Daoy (cell line): ENCODE results near the gene WNT3. TPM values are rescaled to one million over a fixed set of nuclear protein-coding genes. Genes with fewer than 3 reads are reported as not detected.
"Not testable (repeated sequence)": the region's sequence is repeated elsewhere in the genome, so short reads cannot be mapped to it uniquely, and the experiment has no call there.

Experiments used
- DNase-seq: peaks from one replicate; pipeline ENCODE4 v3.0.0-alpha.2; 2015; ENCODE audit warnings: low read depth
- total RNA-seq: library from RNA; depleted of rRNA; stranded (reverse); fragments of >200 nt; shearing (Covaris generic); gene quantifications from 2 replicates; pipeline ENCODE4 v1.2.3, GENCODE V29; 2014

Gene WNT3
- total RNA-seq, 1 experiment from 2014 or later: 3.4 TPM

DNA sequence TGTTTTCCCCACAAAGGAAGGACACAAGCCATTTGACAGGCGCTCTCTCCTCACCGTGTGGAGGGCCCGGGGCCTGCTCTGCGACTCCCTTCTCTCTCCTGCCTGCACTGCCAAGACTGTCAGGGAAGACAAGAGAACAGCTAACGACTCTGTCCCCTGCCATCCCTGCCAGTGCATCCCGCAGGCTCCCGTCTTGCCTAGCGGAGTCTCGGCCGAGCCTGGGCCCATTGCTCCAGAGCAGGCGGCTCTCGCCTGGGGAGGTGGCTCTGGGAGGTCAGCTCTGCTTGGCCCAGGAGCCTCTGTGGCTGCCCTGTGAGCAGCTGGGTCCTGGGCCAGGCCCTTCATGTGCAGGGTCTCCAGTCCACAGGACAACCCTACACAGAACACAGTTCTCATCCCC is 53.0 kb downstream of the WNT3 start:
- DNase-seq: no peak

DNA sequence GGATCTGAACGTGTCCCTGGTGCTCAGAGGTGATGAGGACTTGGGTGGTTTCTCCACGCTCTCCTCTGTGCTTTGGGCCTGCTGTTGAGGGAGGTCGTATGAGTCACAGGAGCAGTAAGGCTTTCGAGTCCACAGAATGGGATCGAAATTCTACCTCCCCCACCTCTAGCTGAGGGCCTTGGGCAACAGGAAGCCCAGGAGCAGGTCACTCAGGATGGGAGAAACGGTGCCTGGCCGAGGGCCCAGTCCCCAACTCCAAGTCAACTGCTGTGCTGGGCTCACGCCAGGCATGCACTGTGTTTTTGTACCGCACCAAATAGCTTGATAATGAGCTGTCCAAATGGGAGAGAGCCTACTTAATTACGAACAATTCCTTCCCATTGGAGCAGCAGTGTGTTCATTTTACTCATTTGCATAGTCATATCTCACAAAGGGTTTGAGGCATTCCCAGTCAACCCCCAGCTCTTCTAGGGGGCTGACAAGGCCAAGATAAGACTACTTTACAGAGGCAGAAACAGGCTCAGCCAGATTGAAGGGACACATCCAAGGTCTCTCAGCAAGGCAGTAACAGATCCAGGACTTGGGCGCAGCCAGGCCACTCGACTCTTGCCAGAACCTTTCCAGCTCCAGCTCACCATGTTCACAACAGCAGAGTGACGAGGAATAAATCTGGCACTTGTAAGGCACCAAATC is 53.6 kb downstream of the WNT3 start:
- peak; percentile 93 for DNase-seq

DNA sequence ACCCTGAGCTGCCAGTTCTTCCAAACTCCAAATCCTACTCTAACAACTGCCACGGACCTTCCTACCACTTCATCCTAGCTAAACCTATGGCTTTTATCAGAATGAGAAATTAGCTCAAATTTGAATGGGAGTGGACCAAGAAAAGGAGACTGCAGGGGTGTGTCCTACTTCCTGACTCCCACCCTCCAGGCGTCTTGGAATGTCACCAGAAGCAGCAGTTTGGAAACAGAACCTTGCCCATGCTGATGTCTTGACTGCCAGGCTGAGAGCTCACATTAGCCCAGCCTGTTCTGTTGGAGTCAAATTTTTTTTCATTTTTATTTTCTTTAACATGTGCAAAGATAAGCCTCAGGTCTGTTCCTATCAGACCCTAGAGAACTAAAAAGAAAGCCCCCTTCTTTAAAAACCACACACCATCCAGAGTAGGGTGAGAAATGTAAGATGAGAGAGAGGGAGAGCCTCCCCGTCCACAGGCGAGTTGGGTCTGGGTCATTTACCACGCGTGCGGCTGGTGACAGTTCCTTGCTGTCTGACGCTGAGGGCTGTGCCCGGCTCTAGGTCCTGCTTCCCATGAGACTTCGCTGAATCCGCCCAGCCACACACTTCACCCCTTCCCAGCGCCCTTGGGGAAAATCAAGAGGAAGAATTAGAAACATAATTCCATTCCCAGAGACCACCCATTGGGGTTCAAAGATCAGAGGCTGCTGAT is 54.3 kb downstream of the WNT3 start:
- DNase-seq: no peak

DNA sequence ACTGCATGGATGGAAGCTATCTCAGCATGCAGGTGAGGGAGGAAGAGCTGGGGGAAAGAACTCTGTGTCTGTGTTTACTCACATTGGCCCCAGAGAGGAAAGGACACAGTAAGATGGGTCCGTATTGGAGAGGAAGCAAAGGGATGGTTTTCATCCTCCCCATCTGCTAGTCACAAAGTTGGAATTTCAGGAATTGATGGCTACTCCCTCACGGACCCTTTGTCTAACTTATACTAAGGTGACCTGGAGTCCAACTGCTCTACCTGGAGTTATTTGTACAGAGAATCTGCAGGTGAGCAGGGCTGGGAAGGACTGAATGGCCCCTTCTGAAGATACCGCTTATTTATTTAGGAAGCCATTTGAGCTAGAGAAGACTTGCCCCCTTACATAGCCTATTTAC is 55.1 kb downstream of the WNT3 start:
- no peak for DNase-seq

DNA sequence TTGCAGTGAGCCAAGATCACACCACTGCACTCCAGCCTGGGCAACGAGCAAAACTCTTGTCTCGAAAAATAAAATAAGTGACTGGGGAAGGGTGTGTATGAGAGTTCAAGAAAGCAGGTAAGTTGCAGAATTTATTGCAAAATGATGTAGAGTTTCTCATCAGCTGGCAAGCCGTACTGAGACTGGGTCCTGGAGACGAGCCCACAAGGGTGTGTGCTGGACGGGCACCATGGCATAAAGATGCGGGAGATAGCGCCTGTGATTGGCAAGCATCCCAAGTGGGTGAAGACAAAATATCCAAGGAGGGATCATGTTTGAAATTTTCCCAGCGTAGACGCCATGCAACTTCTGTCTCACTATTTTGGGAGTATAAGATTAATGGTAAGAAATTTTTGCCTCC is 59.4 kb downstream of the WNT3 start:
- DNase-seq: no peak

DNA sequence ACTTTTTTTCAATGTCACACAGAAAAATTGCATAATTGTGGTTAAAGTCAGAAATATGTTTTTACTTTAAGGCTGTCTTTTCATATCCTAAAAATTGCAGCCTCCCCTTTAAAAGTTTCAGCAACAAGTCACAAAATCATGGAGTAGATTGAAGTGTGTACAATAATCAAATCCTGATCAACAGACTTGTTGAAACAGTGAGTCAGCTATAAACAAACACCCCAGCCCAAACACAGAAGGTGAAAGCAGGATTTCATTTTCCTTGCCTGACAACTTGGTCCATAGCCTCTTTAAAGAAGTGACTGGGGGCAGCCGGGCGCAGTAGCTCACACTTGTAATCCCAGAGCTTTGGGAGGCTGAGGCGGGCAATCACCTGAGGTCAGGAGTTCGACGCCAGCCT is 59.9 kb downstream of the WNT3 start:
- no peak for DNase-seq

DNA sequence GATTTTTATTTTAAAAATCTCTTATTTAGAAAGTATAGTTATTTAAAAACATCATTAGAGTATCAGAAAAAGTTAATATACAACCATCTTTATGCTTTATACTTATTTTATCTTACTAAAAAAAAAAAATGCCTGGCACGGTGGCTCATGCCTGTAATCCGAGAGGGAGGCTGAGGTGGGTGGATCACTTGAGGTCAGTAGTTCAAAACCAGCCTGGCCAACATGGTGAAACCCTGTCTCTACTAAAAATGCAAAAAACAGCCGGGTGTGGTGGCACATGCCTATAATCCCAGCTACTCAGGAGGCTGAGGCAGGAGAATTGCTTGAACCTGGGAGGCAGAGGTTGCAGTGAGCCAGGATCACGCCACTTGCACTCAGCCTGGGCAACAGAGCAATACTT is 60.9 kb downstream of the WNT3 start:
- not testable (repeated sequence) for DNase-seq

DNA sequence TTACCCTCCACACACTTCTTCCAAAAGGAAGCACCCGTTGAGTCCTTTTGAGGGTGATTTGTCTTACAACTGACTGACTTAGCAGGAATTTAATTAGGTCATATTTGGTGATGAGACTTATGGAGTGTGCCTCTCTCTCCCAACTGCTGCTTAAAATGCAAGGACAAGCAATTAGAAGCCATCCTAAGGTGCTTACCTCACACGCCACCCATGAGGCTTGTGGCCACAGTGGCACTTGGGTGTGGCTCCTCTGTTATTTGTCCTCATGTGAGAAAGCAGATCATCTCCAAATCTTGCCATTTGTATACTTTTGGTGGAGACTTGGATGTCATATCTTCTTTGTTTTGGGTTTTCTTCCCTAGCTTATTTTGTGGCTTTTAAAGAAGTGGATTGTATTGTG is 61.6 kb downstream of the WNT3 start:
- no peak for DNase-seq

DNA sequence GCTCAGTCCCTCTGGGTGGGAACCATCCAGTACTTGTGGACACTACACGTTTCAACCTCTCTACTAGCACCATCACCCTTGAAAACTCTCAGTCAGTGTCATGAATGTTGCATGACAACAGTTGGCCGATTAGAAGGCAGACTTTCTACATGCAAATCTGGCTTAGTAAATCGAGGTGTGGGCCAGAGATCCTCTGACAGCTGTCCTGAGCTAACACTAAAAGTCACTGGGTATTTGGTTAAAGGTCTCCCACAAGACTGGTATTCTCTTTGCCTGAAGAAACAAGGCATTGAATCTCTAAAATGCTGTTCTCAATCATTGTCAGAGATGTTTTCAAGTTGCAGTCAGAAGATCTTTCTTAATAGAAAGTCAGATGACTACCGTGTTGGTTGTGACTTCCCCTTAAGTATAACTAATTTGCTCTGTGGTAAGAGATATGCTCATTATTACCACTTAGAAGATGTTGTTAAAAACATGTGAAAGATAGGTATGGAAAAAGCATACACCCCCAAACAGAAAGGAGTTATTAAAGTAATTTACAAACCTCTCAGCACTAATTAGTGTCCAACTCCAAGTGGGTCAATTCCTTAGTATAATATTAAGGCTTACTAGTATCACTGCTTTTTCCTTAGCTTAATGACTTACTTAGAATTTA is 62.3 kb downstream of the WNT3 start:
- DNase-seq: no peak

DNA sequence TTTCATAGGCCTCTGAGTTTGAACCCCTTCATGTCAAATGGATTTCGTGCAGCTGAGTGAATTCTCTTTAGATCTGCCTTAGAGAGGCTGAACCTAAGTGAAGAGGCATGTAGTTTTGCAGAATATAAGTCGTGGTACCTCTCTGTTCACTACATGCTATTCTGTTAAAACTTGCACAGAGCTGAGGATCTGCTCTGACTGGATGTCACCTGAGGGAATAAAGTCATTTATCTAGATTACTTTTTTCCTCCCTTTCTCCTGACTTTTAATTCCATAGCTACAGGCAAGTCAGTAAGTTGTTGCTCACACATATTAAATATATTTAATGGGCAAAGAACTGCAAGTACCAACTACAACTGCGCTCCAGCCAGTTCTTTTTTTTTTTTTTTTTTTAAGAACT is 64.7 kb downstream of the WNT3 start:
- no peak for DNase-seq

DNA sequence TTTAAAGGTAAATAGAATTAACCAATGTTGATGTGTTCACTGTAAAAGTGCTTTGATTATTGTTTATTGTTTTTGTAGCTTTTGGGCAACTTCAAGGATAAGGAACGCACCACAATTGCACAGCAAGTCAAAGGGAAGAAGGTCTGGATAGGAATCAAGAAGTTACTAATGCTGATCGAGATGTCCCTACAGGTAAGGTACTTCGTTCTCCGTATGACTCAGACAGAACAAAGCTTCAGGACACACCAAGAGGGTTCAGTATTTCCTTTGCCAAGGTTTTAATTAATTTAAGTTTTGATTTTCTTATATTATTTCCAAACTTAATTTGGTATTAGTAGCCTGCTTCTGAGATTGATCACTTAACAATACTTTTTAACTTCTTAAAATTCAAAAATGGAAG is 67.1 kb downstream of the WNT3 start:
- no peak for DNase-seq

DNA sequence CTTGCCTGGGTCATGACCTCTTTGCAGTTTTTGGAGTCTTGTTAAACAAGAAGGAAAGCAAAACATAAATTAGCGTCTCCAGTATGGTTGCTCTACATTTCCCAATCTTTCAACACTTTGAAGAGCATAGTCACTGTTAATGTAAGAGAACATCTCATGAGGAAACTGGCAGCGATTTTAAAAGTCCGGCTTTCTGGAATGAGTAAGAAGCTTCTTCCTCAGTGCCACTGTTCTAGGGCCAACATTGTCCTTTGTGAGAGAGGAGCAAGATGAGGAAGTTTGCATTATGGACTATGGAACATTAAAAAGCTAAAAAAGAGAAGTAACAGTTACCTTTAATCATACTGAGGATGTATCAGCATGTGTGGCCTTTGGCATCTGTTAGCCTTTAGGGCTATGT is 73.1 kb downstream of the WNT3 start:
- DNase-seq: no peak

DNA sequence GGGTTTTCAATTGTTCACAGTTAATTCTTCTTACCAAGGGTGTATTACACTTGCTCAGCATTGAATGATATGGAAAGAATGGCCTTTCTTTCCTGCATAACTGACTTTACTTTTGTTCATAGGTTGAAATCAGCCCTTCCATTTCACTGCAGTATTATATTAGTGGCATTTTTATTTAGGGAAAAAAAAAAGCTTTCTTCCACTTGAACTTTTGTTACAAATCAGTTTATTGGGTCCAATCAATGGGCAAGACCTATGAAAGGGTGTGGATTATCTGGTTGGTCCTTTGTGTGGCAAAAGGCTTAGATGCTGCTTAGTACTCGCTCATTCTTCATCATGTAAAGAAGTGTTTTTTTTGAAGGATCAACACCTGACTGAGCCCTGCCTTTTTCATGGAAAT is 74.1 kb downstream of the WNT3 start:
- DNase-seq: no peak

DNA sequence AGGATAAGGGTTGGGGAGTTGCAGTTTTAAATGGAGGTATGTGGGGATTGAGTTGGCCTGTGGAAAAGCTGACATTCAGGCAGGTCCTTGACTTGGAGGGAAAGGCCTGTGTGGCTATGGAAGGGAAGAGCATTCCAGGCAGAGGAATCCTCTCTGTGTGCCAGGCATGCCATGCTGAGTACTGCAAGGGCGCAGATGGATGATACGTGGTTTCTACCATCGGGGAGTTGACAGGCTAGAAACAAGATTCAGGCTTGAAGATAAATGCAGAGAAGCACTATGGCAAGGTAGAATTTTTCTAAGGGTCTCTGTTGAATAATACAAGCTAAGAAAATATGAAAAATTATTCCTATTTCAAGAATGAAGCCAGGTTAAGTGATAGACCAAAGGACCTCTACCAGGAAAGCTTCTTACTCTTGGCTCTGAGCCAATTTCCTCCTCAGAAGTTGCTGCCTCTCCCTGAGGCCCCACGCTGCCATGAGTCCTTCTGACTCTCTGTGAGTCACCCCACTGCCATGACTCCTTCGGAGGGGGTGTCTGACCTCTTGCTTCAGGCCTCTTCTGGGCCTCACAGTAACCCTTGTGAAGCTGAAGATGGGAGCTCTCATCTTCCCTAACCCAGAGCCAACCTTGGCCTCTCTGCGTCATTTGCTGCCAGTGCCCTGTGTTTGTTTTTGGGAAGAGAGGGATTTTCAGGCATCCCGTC is 75.8 kb downstream of the WNT3 start:
- DNase-seq: peak; percentile 92

DNA sequence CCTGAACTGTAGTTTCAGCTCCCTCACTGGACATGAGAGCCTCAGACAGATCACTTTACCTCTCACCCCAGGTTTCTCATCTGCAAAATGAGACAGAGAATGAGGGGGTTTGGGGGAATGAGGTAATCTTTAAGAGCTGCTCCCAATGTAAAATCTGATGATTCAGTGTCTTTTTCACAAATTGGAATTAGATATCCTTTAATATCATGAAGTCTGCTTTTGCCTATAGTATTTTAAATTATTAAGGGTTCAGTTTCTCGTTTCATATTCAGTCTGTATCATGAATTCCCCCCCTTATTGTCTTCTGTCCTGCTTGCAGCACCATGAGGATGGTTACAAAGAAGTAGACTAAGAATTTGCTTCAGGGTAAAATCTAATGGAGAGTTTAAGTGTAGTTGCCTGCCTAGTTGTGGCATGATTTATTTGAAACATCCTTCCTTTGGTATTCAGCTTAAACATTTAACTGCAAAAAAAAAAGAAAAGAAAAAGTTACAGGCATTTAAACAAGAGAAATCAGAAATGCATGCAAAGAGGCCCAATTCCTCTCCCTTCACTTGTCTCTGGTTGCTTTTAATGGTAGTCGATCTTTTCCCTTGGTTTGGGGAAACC is 77.3 kb downstream of the WNT3 start:
- no peak for DNase-seq

DNA sequence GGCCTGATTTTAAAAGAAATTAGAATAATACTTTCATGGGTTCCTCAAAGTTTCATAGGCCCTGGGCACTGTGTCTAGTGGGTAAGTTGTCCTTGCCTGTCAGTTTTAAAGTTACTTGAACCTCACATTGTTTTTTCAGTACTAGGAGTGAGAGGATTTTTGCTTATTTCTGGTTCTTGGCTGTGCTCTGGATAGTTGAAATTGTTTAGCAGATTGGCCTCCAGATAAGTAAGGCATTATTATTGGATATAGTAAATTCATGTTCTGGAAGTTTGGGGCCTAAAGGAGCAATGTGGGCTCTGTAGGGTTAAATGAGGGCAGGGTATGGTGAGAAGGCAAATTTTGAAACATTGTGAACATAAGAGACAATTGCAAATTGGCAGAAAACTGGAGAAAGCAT is 78.5 kb downstream of the WNT3 start:
- no peak for DNase-seq

DNA sequence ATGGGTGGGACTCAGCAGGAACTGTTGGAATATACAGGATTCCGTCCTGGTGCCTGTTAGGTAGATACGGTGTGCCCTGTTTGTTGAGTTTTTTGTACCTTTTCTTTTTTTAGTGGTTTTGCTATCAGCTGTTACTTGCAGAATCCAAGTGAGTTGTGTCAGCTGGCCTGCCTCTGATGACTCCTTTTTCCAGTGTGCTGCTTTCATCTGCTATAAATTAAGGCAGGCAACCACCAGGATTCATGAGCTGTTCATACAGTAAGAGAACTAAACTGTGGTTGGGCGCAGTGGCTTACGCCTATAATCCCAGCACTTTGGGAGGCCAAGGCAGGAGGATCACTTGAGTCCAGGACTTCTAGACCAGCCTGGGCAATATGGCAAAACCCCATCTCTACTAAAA is 79.9 kb downstream of the WNT3 start:
- DNase-seq: no peak

DNA sequence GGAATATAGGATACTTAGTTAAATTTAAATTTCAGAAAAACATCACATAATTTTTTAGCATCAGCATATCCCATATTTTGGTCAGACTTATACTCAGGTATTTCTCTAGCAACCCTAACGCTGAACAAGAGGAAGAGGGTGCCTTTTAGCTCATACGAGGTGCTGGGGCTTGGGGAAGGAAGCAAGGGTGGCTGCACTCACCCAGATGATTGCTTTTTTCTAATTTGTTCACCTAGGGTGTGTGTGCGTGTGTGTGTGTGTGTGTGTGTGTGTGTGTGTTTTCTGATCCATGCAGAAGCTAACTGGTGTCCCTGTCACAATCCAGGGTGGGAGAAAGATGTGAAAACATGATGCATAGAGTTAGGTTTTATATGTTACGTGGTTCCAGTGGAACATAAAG is 81.2 kb downstream of the WNT3 start:
- DNase-seq: no peak

DNA sequence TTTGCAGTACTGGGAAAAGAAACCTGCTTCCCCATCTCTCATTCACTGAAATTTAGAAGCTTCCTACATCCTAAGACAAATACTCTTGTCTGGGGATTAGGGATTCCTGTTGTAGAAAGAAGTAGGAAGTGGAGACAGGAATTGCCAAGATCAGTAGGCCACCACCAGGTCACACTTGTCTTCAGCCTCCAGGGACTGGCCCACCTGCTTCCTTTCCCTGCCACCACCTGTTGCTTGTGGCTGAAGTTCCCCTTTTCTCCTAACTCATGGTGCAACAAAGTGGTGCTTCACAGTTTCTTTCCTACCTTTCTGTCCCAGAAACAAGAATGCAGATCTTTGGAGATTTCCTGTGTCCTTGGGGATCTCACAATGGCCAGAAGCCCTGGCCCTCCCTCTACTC is 82.4 kb downstream of the WNT3 start:
- DNase-seq: no peak

DNA sequence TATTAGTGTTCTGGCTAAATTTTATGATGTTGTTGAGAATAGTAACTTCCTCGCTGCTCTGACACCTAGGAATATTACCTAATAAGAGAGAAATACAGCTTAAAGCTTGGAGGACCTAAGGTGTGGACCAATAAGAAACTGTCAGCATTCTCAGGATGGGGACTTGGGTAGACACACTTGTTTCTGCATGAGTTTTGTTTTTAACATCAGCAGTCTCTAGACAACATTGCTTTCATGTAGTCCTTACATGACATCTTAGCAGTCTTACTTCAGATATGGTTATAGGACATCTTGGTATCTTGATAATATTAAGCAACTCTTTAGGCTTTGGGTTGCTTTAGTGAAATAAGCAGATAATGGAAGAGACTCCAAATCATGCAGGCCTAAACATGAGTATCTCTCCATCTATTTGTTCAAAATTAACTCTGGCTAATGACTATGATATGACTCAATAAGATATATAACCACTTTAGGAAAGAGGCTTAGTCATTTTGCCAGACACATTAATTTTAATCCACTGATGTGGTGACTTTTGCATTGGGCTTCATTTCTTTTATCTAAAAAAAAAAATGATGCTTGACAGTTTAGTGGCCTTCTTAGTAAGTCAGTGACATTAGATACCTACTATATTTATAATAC is 84.5 kb downstream of the WNT3 start:
- no peak for DNase-seq

DNA sequence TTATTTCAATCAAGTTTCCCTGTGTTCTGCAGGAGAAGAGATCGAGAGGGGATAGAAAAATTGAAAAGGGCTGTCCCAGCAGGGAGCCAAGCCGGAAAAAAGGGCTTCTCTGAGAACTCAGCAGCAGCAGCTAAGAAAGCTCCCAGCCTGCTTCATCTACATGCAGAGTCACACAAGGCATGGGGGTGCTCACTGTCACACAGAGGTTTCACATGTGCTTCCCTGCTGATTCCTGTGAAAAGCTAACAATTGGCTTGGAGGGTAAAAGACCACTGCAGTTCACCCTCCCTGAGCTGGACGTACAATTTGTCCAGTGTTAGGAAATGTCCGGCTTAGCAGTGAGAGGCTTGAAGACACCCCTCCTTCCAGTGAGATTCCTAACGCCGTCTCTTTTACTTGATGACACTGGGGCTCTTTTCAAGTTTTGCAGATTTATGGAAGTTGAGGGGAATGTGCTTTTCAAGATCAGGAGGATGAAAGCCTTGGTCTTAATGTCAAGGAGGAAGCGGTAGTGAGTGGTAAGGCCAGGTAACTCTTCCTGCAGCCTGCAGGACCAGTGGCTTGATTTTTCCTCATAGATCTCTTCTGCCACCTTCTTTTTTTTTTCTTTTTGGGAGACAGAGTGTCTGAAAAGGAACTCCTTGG is 85.6 kb downstream of the WNT3 start:
- no peak for DNase-seq
